Measurements from ENCODE around the gene PSME2. TPM values are rescaled to one million over a fixed set of nuclear protein-coding genes. Genes with fewer than 3 reads are reported as not detected.

PSME2 gene
- total and polyA plus RNA-seq, 2 donors (not counting 3 experiments of a cell fraction or from before 2014, with no cell fraction given): 66.5 to 126 TPM

DNA sequence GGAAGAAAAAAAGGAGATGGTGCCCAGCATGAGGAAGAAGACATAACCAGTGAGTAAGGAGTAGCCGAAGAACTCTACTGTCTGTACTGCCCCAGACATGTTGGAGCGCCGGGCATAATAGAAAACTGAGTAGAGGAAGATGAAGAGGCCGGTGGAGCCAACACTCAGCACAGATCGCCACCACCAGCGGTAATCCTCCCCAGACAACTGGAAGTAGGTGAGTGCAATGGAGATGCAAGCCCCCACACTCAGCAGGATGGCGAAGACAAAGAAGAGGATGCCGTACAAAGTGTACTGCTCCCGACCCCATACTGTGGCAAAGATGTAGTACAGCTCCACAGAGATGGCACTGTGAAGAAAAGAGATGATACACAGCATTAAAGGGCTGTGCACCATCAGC lies 43.0 kb upstream of the PSME2 start:
- Histone ChIP-seq H4K20me1 (replicated peaks; ENCODE audit: control insufficient read depth, extremely low read depth, insufficient read depth, low read length) (no peaks in the 10 kb centered on the region), H3K4me2 (ENCODE audit: insufficient read depth, low read length) (no peak overlapping the region), H3K4me1 (ENCODE audit: control insufficient read depth, extremely low read depth, insufficient read depth, low read length) (peaks cover 8% of the 10 kb centered on the region), H3K36me3 (ENCODE audit: control insufficient read depth in 2 of 2, extremely low read depth in 1 of 2, insufficient read depth in 2 of 2, low read length in 2 of 2) (peaks cover 5 to 31% of the 10 kb centered on the region in 2 experiments), H3K27me3 (ENCODE audit: control insufficient read depth in 2 of 2, insufficient read depth in 2 of 2, low read length in 2 of 2) (no peaks in the 10 kb centered on the region), H3K27ac (ENCODE audit: insufficient read depth, low read depth, low read length) (no peak overlapping the region), H3K9me1 (replicated peaks; ENCODE audit: control insufficient read depth, extremely low read depth, insufficient read depth, low read length) (no peaks in the 10 kb centered on the region), H3K79me2 (ENCODE audit: control insufficient read depth, insufficient read depth, low read length) (peaks cover 24% of the 10 kb centered on the region), H3K4me3 (replicated peaks in 1 of 3; ENCODE audit: insufficient read depth in 1 of 3, low read depth in 1 of 3, low read length in 3 of 3) (no peak overlapping the region), H3K9ac (replicated peaks; ENCODE audit: extremely low read depth, insufficient read depth, low read length) (peak overlapping the region; percentile 14), H3K9me3 (replicated peaks; ENCODE audit: control insufficient read depth, insufficient read depth, low read length) (no peaks in the 10 kb centered on the region), H2AFZ (ENCODE audit: low read depth, low read length) (no peak overlapping the region)
- TF ChIP-seq POLR2AphosphoS5 (IDR thresholded peaks at IDR 0.05; ENCODE audit: insufficient read depth, low read depth, low read length) (no peak), JUN (IDR thresholded peaks at IDR 0.05; ENCODE audit: borderline replicate concordance, insufficient read depth, insufficient read length, low read depth) (no peak), FOS (IDR thresholded peaks at IDR 0.05; ENCODE audit: borderline replicate concordance, insufficient read depth, low read length) (no peak), GATA2 (IDR thresholded peaks at IDR 0.05; ENCODE audit: insufficient read depth, insufficient read length, low read depth, low read length) (no peak), POLR2A (IDR thresholded peaks at IDR 0.05; ENCODE audit: low read depth, low read length) (no peak)
- TF ChIP-seq, protein P1, sequence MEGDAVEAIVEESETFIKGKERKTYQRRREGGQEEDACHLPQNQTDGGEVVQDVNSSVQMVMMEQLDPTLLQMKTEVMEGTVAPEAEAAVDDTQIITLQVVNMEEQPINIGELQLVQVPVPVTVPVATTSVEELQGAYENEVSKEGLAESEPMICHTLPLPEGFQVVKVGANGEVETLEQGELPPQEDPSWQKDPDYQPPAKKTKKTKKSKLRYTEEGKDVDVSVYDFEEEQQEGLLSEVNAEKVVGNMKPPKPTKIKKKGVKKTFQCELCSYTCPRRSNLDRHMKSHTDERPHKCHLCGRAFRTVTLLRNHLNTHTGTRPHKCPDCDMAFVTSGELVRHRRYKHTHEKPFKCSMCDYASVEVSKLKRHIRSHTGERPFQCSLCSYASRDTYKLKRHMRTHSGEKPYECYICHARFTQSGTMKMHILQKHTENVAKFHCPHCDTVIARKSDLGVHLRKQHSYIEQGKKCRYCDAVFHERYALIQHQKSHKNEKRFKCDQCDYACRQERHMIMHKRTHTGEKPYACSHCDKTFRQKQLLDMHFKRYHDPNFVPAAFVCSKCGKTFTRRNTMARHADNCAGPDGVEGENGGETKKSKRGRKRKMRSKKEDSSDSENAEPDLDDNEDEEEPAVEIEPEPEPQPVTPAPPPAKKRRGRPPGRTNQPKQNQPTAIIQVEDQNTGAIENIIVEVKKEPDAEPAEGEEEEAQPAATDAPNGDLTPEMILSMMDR (IDR thresholded peaks at IDR 0.05; ENCODE audit: extremely low read depth in 1 of 2, insufficient read depth in 1 of 2, low read depth in 1 of 2, low read length in 2 of 2): no peak
- CTCF ChIA-PET: interaction anchor here (1.0 to 1.6 kb wide), 4 partner anchors 24 to 108 kb away, joined by 3 to 6 read pairs (median 4); partner anchors contain the start of genes CHMP4A, IRF9 and MDP1
- no TSS peak for BruUV-seq (replicated peaks)
- DNase-seq (ENCODE audit: low read depth, low spot score) (no peak), FAIRE-seq (no peak)
- dilution Hi-C loops (cut with MboI; ENCODE audit: extremely low pct_ligation_motif_present, low sequenced_read_pairs): no loop called here
- POLR2A ChIA-PET: interaction anchor here (1.0 kb wide), 1 partner anchor 24 kb away, joined by 5 read pairs; the partner anchor contains the start of gene CHMP4A
- intact Hi-C loops (cut with micrococcal nuclease): loop anchor here (2.0 kb wide), 4 partner anchors 29 to 107 kb away; partner anchors contain the start of genes DCAF11, IRF9, NRL and PSME2
